GM18867 (cell line): Measurements from ENCODE around the gene SH3BP5L.
"Not testable (repeated sequence)": the region's sequence is repeated elsewhere in the genome, so short reads cannot be mapped to it uniquely, and the experiment has no call there.

Experiments
- ATAC-seq: cut with Tn5 transposase; IDR thresholded peaks from one replicate; pipeline ENCODE4 v1.9.1; 2021; ENCODE audit warnings: mild to moderate bottlenecking, moderate library complexity; ENCODE audit not compliant: unreplicated experiment

The SH3BP5L gene

GRCh38 chr1:248811514-248812490, 13.9 kb downstream of the SH3BP5L start:
- no peak for ATAC-seq

GRCh38 chr1:248810727-248811513, 14.8 kb downstream of the SH3BP5L start:
- ATAC-seq: no peak

GRCh38 chr1:248810000-248810726, 15.6 kb downstream of the SH3BP5L start:
- ATAC-seq: no peak

GRCh38 chr1:248808876-248809275, 16.8 kb downstream of the SH3BP5L start:
- no peak for ATAC-seq

DNA sequence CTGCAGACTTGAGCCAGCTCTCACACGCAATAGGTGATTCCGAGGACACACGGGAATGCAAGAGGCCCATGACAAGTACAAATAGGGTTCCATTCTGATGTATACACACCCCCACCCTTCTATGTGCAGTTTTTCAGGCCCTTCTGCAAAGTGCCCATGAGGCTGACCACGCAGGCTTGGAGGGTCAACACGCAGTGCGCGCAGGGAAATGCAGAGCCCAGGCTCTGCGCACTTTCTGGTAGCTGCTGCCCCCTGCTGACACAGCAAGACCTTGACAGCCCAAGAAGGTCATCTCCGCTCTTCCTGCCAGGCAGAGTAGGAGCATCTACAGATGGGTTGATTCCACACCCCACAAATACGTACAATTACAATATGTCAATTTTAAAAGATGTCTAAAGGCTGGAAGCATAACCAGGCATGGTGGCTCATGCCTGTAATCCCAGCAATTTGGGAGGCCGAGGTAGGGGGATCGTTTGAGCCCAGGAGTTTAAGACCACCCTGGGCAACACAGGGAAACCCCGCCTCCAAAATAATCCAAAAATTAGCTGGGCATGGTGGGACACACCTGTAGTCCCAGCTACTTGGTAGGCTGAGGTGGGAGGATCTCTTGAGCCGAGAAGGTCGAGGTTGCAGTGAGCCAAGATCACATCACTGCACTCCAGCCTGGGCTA, 18.5 kb downstream of the SH3BP5L start:
- peak; percentile 40 for ATAC-seq

- ATAC-seq: no peak
These were observed 19.8 kb downstream of the SH3BP5L start for GRCh38 chr1:248805876-248806275.

- ATAC-seq: peak; percentile 88
These were observed 20.7 kb downstream of the SH3BP5L start for GRCh38 chr1:248804771-248805681.

DNA sequence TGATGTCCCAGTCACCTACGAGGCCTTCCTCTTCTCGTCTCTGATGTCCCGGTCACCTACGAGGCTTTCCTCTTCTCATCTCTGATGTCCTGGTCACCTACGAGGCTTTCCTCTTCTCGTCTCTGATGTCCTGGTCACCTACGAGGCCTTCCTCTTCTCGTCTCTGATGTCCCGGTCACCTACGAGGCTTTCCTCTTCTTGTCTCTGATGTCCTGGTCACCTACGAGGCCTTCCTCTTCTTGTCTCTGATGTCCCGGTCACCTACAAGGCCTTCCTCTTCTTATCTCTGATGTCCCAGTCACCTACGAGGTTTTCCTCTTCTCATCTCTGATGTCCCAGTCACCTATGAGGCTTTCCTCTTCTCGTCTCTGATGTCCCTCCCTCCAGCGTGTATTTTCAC, 22.2 kb downstream of the SH3BP5L start:
- ATAC-seq: not testable (repeated sequence)

DNA sequence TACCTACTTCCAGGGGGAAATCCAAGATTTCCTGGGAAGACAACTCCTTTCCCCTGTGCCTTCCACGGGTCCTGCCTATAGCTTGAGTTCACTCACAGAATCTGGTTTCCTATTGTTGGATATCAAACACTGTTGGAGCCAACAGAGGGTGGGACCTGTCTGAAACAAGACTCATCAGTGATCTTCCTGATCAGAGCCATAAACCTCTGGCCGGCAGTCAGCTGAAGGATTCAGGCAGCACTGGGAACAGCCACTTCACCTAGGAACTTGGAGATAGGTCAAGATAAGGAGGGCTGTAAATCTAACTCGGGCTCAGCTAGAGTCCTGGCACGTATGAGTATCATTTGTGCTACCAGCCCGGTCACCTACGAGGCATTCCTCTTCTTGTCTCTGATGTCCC, 23.3 kb downstream of the SH3BP5L start:
- no peak for ATAC-seq

GRCh38 chr1:248800459-248800858, 25.3 kb downstream of the SH3BP5L start:
- ATAC-seq: peak; percentile 39

- no peak for ATAC-seq
These were observed 26.9 kb downstream of the SH3BP5L start for GRCh38 chr1:248798791-248799190.

DNA sequence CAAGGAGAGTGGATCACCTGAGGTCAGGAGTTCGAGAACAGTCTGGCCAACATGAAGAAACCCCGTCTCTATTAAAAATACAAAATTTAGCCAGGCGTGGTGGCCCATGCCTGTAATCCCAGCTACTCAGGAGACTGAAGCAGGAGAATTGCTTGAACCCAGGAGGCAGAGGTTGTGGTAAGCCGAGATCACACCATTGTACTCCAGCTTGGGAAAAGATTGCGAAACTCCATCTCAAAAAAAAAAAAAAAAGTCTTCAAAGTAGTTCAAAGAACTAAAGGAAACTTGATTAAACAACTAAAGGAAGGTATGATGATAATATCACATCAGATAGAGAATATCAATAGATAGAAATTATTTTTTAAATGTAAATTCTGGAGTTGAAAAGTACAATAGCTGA, 31.1 kb downstream of the SH3BP5L start:
- ATAC-seq: not testable (repeated sequence)

DNA sequence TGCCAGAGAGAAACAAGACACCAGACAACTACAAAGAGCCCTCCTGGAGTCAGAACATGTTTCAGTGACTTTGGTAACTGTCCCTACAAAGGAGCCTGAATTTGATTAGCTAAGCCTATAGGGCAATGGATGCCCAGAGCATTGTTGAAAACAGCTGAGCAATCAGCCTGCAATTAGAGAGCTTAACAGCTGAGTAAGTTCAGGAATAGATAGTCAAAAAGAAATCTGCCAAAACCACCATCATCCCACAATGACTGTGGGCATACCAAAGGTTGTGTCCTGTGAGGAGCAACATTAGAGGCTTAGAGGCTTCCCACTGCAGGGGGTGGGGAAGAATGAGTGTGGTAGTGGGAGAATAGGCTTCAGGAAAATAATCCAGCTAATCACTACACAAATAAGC, 32.1 kb downstream of the SH3BP5L start:
- ATAC-seq: peak; percentile 87

DNA sequence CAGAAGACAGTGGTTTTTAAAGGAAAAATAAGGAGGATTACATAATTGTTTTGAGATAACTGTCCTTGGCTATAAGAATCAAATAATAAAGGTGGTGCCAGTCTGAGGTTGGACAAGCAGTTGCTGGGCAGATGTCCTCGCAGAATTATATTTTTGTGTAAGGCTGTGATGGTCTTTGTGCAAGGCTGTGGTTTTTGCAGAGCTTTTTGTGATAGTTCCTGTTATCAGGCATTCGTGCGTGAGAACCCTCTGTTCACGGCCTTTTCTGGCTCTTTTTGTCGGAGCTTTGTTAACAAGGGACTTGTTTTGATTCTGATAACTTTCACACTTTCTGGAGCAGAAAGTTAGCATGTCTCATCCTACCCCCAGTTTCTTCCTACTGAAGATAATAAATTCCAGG, 33.4 kb downstream of the SH3BP5L start:
- ATAC-seq: peak; percentile 58

GRCh38 chr1:248791010-248791409, 34.7 kb downstream of the SH3BP5L start:
- ATAC-seq: no peak

- ATAC-seq: no peak
These were observed 35.3 kb downstream of the SH3BP5L start for GRCh38 chr1:248790456-248790855.

DNA sequence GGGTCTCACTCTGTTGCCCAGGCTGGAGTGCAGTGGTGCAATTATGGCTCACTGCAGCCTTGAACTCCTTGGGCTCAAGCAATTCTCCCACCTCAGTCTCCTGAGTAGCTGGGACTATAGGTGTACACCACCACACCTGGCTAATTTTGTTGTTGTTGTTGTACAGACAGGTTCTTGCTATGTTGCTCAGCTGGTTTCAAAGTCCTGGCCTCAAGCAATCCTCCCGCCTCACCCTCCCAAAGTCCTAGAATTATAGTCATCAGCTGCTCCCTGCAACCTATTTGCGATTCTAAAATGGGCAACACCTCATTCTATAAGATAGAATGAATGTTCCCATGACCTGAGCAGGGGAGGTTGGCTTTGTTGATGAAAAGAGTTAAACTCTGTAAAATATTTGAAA, 36.4 kb downstream of the SH3BP5L start:
- not testable (repeated sequence) for ATAC-seq

- ATAC-seq: no peak
These were observed 37.4 kb downstream of the SH3BP5L start for GRCh38 chr1:248788327-248788726.

GRCh38 chr1:248787430-248787829, 38.3 kb downstream of the SH3BP5L start:
- ATAC-seq: no peak
